GM12878 (cell line): ENCODE results near the gene ETFRF1. TPM values are rescaled to one million over a fixed set of nuclear protein-coding genes. Genes with fewer than 3 reads are reported as not detected.
A peak's percentile ranks its signal among the peaks of the same experiment; 100 is the strongest.

Experiments
- CBFB ChIP-seq: IDR thresholded peaks from 2 replicates; pipeline ENCODE4 v1.6.1; 2016; ENCODE audit warnings: antibody characterized with exemption, low read depth
- HCFC1 ChIP-seq: fragments of 150-350 bp; IDR thresholded peaks from 2 replicates; pipeline ENCODE4 v1.6.1; 2014; ENCODE audit warnings: low read length
- MEF2A ChIP-seq: IDR thresholded peaks from 2 replicates; pipeline ENCODE4 v1.6.1; 2011; ENCODE audit warnings: low read depth, mild to moderate bottlenecking, low read length, moderate library complexity; ENCODE audit not compliant: insufficient read depth
- MTA2 ChIP-seq: fragments of 450-650 bp; IDR thresholded peaks from 2 replicates; pipeline ENCODE4 v1.6.1; 2016; ENCODE audit warnings: low read depth, mild to moderate bottlenecking, moderate library complexity
- NBN ChIP-seq: fragments of 450-650 bp; IDR thresholded peaks from 2 replicates; pipeline ENCODE4 v1.6.1; 2016
- NR2F1 ChIP-seq: fragments of 450-650 bp; conservative IDR thresholded peaks from 2 replicates; pipeline ENCODE4 v1.6.1; 2017; ENCODE audit warnings: mild to moderate bottlenecking
- RAD51 ChIP-seq: fragments of 450-650 bp; IDR thresholded peaks from 2 replicates; pipeline ENCODE4 v1.6.1; 2016; ENCODE audit warnings: moderate library complexity, mild to moderate bottlenecking, inconsistent platforms
- RUNX3 ChIP-seq: IDR thresholded peaks from 2 replicates; pipeline ENCODE4 v1.6.1; 2012; ENCODE audit warnings: low read length, inconsistent platforms
- YY1 ChIP-seq: IDR thresholded peaks from 2 replicates; pipeline ENCODE4 v1.6.1; 2011; ENCODE audit warnings: low read depth, mild to moderate bottlenecking, low read length
- polyA plus RNA-seq, 11 experiments: library from polyadenylated mRNA; depleted of rRNA in 4 of 11; unstranded in 6 of 11; stranded (reverse) in 5 of 11; fragments of >200 nt; fragmentation: Nextera tagmentation in 4 of 11; fragmentation: Illumina TruSeq in 1 of 11; extraction: Ambion mirVana in 4 of 11; extraction: Trizol in 1 of 11; gene quantifications; 1 replicate in 1 of 11; 2 replicates in 10 of 11; pipeline versions ENCODE4 v1.2.1 to v1.2.3, GENCODE V29; 2011 to 2016; ENCODE audit warnings: inconsistent platforms in 2 of 11, missing spikeins in 2 of 11, low read depth in 1 of 11
- total RNA-seq, 4 experiments: library from RNA; depleted of rRNA in 3 of 4; stranded (reverse); fragments of >200 nt in 3 of 4; fragmentation: Illumina TruSeq in 1 of 4; extraction: Trizol in 1 of 4; gene quantifications; 2 replicates each; pipeline versions ENCODE4 v1.2.1 to v1.2.3, GENCODE V29; 2013 to 2021
- TF ChIP-seq, protein P1 (sequence below): fragments of 150-350 bp; IDR thresholded peaks from 2 replicates; pipeline ENCODE4 v1.6.1; 2016; ENCODE audit warnings: low read depth, low read length
- TF ChIP-seq, protein P2 (sequence below): fragments of 450-650 bp; IDR thresholded peaks from 2 replicates; pipeline ENCODE4 v1.6.1; 2016; ENCODE audit warnings: mild to moderate bottlenecking

The ETFRF1 gene
- total and polyA plus RNA-seq, 10 of the 15 experiments (the other 5 are each of a cell fraction or from before 2014, with no cell fraction given), result 9.9 to 59.6 (median 26.2) TPM

DNA sequence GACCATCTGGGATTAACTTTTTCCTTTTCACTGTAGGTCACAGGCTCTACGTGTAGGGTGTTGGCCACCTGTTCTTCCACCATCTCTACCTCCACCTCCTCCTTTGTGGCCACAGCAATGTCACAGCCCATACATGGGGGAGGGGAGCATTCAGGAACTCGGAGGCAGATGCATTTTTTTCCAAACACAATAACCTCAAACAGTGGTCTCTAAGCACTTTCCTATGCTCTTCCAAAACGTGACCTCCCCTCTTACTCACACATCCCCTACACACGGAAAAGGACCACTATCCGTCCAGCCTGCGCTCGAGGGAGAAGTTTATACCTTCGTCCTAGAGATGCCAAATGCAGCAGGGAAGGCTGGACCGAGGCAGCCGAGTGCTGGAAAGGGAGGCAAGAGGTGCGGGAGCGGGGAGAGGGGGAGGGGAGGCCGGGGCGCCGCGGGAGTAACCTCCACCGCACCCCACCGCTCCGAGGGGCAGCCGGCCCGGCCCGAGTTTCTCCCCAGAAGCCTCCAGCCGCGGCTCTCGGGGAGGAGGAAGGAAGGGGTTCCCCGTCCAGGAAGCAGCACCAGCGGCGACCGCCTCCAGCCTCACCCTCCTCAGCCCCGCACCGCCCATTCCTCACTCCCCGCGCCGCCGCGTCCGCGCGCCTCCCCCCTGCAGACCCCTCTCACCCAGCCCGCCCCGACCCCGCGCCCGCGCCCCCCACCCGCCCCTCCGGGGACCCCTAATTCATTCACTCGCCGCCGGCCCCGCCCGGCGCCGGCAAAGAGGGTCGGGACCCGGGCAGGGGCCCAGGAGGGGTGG lies 55.1 kb downstream of the ETFRF1 start (continued):
- TF ChIP-seq, protein P1, sequence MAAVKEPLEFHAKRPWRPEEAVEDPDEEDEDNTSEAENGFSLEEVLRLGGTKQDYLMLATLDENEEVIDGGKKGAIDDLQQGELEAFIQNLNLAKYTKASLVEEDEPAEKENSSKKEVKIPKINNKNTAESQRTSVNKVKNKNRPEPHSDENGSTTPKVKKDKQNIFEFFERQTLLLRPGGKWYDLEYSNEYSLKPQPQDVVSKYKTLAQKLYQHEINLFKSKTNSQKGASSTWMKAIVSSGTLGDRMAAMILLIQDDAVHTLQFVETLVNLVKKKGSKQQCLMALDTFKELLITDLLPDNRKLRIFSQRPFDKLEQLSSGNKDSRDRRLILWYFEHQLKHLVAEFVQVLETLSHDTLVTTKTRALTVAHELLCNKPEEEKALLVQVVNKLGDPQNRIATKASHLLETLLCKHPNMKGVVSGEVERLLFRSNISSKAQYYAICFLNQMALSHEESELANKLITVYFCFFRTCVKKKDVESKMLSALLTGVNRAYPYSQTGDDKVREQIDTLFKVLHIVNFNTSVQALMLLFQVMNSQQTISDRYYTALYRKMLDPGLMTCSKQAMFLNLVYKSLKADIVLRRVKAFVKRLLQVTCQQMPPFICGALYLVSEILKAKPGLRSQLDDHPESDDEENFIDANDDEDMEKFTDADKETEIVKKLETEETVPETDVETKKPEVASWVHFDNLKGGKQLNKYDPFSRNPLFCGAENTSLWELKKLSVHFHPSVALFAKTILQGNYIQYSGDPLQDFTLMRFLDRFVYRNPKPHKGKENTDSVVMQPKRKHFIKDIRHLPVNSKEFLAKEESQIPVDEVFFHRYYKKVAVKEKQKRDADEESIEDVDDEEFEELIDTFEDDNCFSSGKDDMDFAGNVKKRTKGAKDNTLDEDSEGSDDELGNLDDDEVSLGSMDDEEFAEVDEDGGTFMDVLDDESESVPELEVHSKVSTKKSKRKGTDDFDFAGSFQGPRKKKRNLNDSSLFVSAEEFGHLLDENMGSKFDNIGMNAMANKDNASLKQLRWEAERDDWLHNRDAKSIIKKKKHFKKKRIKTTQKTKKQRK, result no peak
- no peak for TF ChIP-seq YY1
- no peak for TF ChIP-seq HCFC1
- 0 out of 2 replicates have a peak, but pooled peaks have one; percentile 12 for TF ChIP-seq MTA2
- TF ChIP-seq RUNX3, result peak; percentile 66
- TF ChIP-seq CBFB, result no peak
- no peak for TF ChIP-seq RAD51
- no peak for TF ChIP-seq MEF2A
- TF ChIP-seq NR2F1, result no peak
- TF ChIP-seq, protein P2, sequence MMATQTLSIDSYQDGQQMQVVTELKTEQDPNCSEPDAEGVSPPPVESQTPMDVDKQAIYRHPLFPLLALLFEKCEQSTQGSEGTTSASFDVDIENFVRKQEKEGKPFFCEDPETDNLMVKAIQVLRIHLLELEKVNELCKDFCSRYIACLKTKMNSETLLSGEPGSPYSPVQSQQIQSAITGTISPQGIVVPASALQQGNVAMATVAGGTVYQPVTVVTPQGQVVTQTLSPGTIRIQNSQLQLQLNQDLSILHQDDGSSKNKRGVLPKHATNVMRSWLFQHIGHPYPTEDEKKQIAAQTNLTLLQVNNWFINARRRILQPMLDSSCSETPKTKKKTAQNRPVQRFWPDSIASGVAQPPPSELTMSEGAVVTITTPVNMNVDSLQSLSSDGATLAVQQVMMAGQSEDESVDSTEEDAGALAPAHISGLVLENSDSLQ, result no peak
- TF ChIP-seq NBN, result 0 out of 2 replicates have a peak, but pooled peaks have one; percentile 18
- TF ChIP-seq, all 136 proteins: peak for 7
